Stomach smooth muscle (tissue), 2 donors: ENCODE results near the gene ABCC1.

ENCODE experiments used
- H3K27ac ChIP-seq: one replicate; pipeline ENCODE4 v1.7.0; 2013; ENCODE audit warnings: mild to moderate bottlenecking, low read length, inconsistent platforms
- H3K27me3 ChIP-seq, 2 donors: one replicate each; pipeline ENCODE4 v1.7.0; 2013; ENCODE audit warnings: low read length in 2 of 2; ENCODE audit not compliant: insufficient read depth in 2 of 2, control insufficient read depth in 1 of 2
- H3K36me3 ChIP-seq, 2 donors: one replicate each; pipeline ENCODE4 v1.7.0; 2013; ENCODE audit warnings: low read length in 2 of 2; ENCODE audit not compliant: control insufficient read depth in 2 of 2, insufficient read depth in 2 of 2
- H3K4me1 ChIP-seq: one replicate; pipeline ENCODE4 v1.7.0; 2013; ENCODE audit warnings: low read length; ENCODE audit not compliant: control insufficient read depth, insufficient read depth
- H3K4me3 ChIP-seq, 2 donors: one replicate each; pipeline ENCODE4 v1.7.0; 2013; ENCODE audit warnings: low read length in 2 of 2
- H3K9ac ChIP-seq, 2 donors: one replicate each; pipeline ENCODE4 v1.7.0; 2013; ENCODE audit warnings: low read length in 2 of 2, mild to moderate bottlenecking in 1 of 2
- H3K9me3 ChIP-seq, 2 donors: one replicate each; pipeline ENCODE4 v1.7.0; 2013; ENCODE audit warnings: low read length in 2 of 2; ENCODE audit not compliant: control insufficient read depth in 2 of 2
- donor health status: healthy.
- donor health status: Pancreatic carcinoma.

The ABCC1 gene

GRCh38 chr16:16032271-16032979, 83.0 kb downstream of the ABCC1 start:
- H3K27ac ChIP-seq = no peak overlapping the region
- H3K27me3 ChIP-seq = no peaks in the 10 kb centered on the region
- no peaks in the 10 kb centered on the region for H3K9me3 ChIP-seq
- H3K4me1 ChIP-seq = no peaks in the 10 kb centered on the region
- H3K4me3 ChIP-seq = no peak overlapping the region
- H3K36me3 ChIP-seq = peaks cover 26 to 27% of the 10 kb centered on the region in 2 donors
- no peak overlapping the region for H3K9ac ChIP-seq

- Histone ChIP-seq H3K9ac (no peak overlapping the region), H3K36me3 (peaks cover 34 to 36% of the 10 kb centered on the region in 2 donors), H3K27ac (no peak overlapping the region), H3K4me3 (no peak overlapping the region), H3K4me1 (no peaks in the 10 kb centered on the region), H3K27me3 (no peaks in the 10 kb centered on the region), H3K9me3 (no peaks in the 10 kb centered on the region)
Observed at GRCh38 chr16:16033208-16033717, 83.8 kb downstream of the ABCC1 start.

- H3K36me3 ChIP-seq = peaks cover 38 to 45% of the 10 kb centered on the region in 2 donors
- H3K27ac ChIP-seq = no peak overlapping the region
- no peak overlapping the region for H3K4me3 ChIP-seq
- no peaks in the 10 kb centered on the region for H3K27me3 ChIP-seq
- no peak overlapping the region for H3K9ac ChIP-seq
- no peaks in the 10 kb centered on the region for H3K9me3 ChIP-seq
- H3K4me1 ChIP-seq = peaks cover 3% of the 10 kb centered on the region
Observed at GRCh38 chr16:16036359-16036792, 87.0 kb downstream of the ABCC1 start.

GRCh38 chr16:16037521-16037920, 88.1 kb downstream of the ABCC1 start:
- Histone ChIP-seq H3K36me3 (peaks cover 36 to 45% of the 10 kb centered on the region in 2 donors), H3K9me3 (no peaks in the 10 kb centered on the region), H3K9ac (no peak overlapping the region), H3K4me3 (no peak overlapping the region), H3K4me1 (peaks cover 14% of the 10 kb centered on the region), H3K27me3 (no peaks in the 10 kb centered on the region), H3K27ac (no peak overlapping the region)

- no peak overlapping the region for H3K9ac ChIP-seq
- H3K4me1 ChIP-seq = peaks cover 14% of the 10 kb centered on the region
- H3K36me3 ChIP-seq = peaks cover 35 to 41% of the 10 kb centered on the region in 2 donors
- no peak overlapping the region for H3K27ac ChIP-seq
- H3K4me3 ChIP-seq = no peak overlapping the region
- H3K27me3 ChIP-seq = no peaks in the 10 kb centered on the region
- H3K9me3 ChIP-seq = no peaks in the 10 kb centered on the region
Observed at GRCh38 chr16:16037970-16038369, 88.6 kb downstream of the ABCC1 start.

- H3K27me3 ChIP-seq = no peaks in the 10 kb centered on the region
- H3K36me3 ChIP-seq = peaks cover 32 to 39% of the 10 kb centered on the region in 2 donors
- no peak overlapping the region for H3K9ac ChIP-seq
- no peak overlapping the region for H3K4me3 ChIP-seq
- no peak overlapping the region for H3K27ac ChIP-seq
- H3K4me1 ChIP-seq = peaks cover 14% of the 10 kb centered on the region
- no peaks in the 10 kb centered on the region for H3K9me3 ChIP-seq
Observed at GRCh38 chr16:16038950-16039349, 89.5 kb downstream of the ABCC1 start.

- H3K9me3 ChIP-seq = no peaks in the 10 kb centered on the region
- peaks cover 19% of the 10 kb centered on the region for H3K4me1 ChIP-seq
- no peaks in the 10 kb centered on the region for H3K27me3 ChIP-seq
- H3K27ac ChIP-seq = peak overlapping the region; percentile 31
- no peak overlapping the region for H3K9ac ChIP-seq
- H3K4me3 ChIP-seq = no peak overlapping the region
- H3K36me3 ChIP-seq = peaks cover 40 to 52% of the 10 kb centered on the region in 2 donors
Observed at GRCh38 chr16:16041196-16041892, 91.9 kb downstream of the ABCC1 start.

- H3K9me3 ChIP-seq = no peaks in the 10 kb centered on the region
- H3K4me1 ChIP-seq = peaks cover 19% of the 10 kb centered on the region
- H3K36me3 ChIP-seq = peaks cover 36 to 52% of the 10 kb centered on the region in 2 donors
- H3K27ac ChIP-seq = peak overlapping the region; percentile 31
- H3K4me3 ChIP-seq = no peak overlapping the region
- H3K27me3 ChIP-seq = no peaks in the 10 kb centered on the region
- no peak overlapping the region for H3K9ac ChIP-seq
Observed at GRCh38 chr16:16042076-16042475, 92.7 kb downstream of the ABCC1 start.

GRCh38 chr16:16045296-16045695, 95.9 kb downstream of the ABCC1 start:
- Histone ChIP-seq H3K4me1 (peaks cover 25% of the 10 kb centered on the region), H3K36me3 (peaks cover 30 to 46% of the 10 kb centered on the region in 2 donors), H3K27me3 (no peaks in the 10 kb centered on the region), H3K9ac (no peak overlapping the region), H3K27ac (no peak overlapping the region), H3K4me3 (no peak overlapping the region), H3K9me3 (no peaks in the 10 kb centered on the region)

GRCh38 chr16:16045879-16046278, 96.5 kb downstream of the ABCC1 start:
- Histone ChIP-seq H3K9me3 (no peaks in the 10 kb centered on the region), H3K4me1 (peaks cover 25% of the 10 kb centered on the region), H3K4me3 (no peak overlapping the region), H3K36me3 (peaks cover 30 to 48% of the 10 kb centered on the region in 2 donors), H3K9ac (no peak overlapping the region), H3K27ac (no peak overlapping the region), H3K27me3 (no peaks in the 10 kb centered on the region)

GRCh38 chr16:16047761-16048160, 98.3 kb downstream of the ABCC1 start:
- peaks cover 35 to 57% of the 10 kb centered on the region in 2 donors for H3K36me3 ChIP-seq
- H3K4me3 ChIP-seq = no peak overlapping the region
- H3K27ac ChIP-seq = peak overlapping the region; percentile 37
- no peaks in the 10 kb centered on the region for H3K27me3 ChIP-seq
- H3K9ac ChIP-seq = no peak overlapping the region
- peaks cover 11% of the 10 kb centered on the region for H3K4me1 ChIP-seq
- H3K9me3 ChIP-seq = no peaks in the 10 kb centered on the region
